Measurements from ENCODE around the gene KCNK5. TPM values are rescaled to one million over a fixed set of nuclear protein-coding genes. Genes with fewer than 3 reads are reported as not detected.

KCNK5 gene
- total RNA-seq, 1 donor from 2014 or later, result not detected

DNA sequence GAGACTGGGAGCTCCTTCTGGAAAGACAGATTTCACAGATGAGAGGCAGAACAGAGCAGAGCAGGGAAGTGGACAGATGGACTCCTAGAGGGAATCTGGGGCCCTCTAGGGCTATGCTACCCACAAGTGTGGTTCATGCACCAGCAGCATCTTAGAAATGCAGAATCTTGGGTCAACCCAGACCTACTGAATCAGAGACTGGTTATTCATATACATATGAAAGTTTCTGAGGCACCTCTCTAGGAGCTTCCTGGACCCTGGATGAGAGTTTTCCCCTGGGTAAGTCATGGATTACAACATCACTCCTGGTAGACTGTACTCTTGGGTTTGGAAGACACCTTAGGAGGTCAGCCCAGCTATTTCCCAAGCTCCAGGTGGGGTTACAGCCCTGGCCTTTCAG, 58.9 kb downstream of the KCNK5 start:
- DNase-seq (ENCODE audit: extremely low spot score, unreplicated experiment), result no peak
- TF ChIP-seq, protein P1, sequence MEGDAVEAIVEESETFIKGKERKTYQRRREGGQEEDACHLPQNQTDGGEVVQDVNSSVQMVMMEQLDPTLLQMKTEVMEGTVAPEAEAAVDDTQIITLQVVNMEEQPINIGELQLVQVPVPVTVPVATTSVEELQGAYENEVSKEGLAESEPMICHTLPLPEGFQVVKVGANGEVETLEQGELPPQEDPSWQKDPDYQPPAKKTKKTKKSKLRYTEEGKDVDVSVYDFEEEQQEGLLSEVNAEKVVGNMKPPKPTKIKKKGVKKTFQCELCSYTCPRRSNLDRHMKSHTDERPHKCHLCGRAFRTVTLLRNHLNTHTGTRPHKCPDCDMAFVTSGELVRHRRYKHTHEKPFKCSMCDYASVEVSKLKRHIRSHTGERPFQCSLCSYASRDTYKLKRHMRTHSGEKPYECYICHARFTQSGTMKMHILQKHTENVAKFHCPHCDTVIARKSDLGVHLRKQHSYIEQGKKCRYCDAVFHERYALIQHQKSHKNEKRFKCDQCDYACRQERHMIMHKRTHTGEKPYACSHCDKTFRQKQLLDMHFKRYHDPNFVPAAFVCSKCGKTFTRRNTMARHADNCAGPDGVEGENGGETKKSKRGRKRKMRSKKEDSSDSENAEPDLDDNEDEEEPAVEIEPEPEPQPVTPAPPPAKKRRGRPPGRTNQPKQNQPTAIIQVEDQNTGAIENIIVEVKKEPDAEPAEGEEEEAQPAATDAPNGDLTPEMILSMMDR (IDR thresholded peaks at IDR 0.05), result no peak
- no peak overlapping the region for H3K4me3 Mint-ChIP-seq (ENCODE audit: unreplicated experiment)
- no peak overlapping the region for H3K27ac Mint-ChIP-seq (ENCODE audit: unreplicated experiment)
- no peaks in the 10 kb centered on the region for H3K4me1 Mint-ChIP-seq (ENCODE audit: unreplicated experiment)
- peaks cover 8% of the 10 kb centered on the region for H3K9me3 Mint-ChIP-seq (ENCODE audit: unreplicated experiment)
- H3K36me3 Mint-ChIP-seq (ENCODE audit: unreplicated experiment), result no peaks in the 10 kb centered on the region
- H3K27me3 Mint-ChIP-seq (ENCODE audit: unreplicated experiment), result peaks cover 3% of the 10 kb centered on the region

DNA sequence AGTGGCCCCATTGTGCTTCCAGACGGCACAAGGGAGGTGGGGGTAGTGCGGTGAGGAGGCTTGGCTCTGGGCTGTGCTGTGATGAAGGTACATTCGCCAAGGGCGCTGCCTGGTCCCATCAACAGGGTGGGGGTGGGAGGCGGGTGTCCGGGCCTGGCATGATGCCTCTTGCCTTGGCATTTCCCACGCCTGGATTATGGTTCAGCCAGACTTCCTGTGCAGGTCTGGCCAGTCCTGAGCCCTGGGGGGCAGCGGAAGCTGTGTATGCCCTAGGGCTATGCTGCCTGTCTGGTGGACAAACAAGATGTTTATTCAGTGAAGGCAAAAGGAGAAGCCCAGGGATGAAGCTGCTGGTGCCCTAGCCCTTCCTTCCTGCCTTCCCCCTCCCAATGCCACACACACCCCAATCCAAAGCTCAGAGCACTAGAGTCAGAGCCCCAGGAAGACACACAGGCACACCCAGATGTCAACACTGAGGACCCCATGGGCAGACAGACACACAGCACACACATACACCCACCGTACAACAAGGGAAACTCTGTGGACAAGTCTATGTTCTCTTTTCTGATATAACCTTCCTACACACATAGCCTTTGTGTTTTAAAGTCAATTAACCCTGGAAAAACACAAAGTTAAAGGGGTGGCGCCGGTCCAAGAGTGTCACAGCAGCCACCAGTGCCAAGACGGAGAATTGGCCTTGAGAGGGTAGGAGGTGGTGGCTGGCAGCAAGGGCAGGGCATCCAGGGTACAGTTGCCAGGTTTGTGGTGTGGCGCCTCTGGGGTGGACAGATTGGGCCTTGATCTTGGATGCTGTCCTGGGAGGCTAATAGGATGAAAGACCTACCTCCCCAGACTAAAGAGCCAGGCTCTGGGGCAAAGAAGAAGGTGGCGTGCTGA, 59.6 kb downstream of the KCNK5 start:
- Mint-ChIP-seq H3K27me3 (ENCODE audit: unreplicated experiment) (peaks cover 8% of the 10 kb centered on the region), H3K4me1 (ENCODE audit: unreplicated experiment) (no peaks in the 10 kb centered on the region), H3K36me3 (ENCODE audit: unreplicated experiment) (no peaks in the 10 kb centered on the region), H3K4me3 (ENCODE audit: unreplicated experiment) (no peak overlapping the region), H3K27ac (ENCODE audit: unreplicated experiment) (no peak overlapping the region), H3K9me3 (ENCODE audit: unreplicated experiment) (peaks cover 8% of the 10 kb centered on the region)
- TF ChIP-seq, protein P1 (IDR thresholded peaks at IDR 0.05), result no peak
- DNase-seq (ENCODE audit: extremely low spot score, unreplicated experiment), result no peak

DNA sequence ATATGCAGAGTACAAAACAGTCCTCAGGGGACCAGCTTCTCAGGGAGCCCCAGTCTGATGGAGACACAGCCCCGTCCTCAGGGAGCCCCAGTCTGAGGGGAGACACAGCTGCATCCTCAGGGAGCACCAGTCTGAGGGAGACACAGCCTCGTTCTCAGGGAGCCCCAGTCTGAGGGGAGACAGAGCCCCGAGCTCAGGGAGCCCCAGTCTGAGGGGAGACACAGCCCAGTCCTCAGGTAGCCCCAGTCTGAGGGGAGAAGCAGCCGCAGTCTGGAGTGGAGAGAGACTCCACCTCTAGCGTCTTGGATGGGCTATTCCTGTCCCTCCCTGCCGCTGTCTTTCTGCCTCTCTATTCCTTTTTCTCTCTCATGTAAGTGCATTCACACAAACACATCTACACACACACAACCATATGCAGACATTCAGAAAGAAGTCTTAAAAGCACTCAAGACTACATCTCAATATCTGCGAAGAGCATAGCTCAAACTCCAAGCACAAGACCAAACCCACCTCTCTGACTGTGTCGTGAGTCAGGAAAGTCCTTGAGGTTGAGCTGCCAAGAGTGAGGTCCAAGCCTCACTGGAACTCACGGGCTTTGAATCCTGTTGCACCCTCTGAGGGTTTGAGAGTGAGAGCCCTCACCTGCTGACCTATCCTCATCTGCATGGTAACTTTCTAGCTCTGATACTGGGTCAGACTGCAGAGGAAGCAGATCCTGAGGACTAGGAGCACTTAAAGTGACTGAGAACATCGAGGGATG, 61.2 kb downstream of the KCNK5 start:
- TF ChIP-seq, protein P1 (IDR thresholded peaks at IDR 0.05), result no peak
- peaks cover 9% of the 10 kb centered on the region for H3K27me3 Mint-ChIP-seq (ENCODE audit: unreplicated experiment)
- DNase-seq (ENCODE audit: extremely low spot score, unreplicated experiment), result no peak
- no peaks in the 10 kb centered on the region for H3K36me3 Mint-ChIP-seq (ENCODE audit: unreplicated experiment)
- H3K4me1 Mint-ChIP-seq (ENCODE audit: unreplicated experiment), result no peaks in the 10 kb centered on the region
- H3K9me3 Mint-ChIP-seq (ENCODE audit: unreplicated experiment), result peaks cover 8% of the 10 kb centered on the region
- H3K4me3 Mint-ChIP-seq (ENCODE audit: unreplicated experiment), result no peak overlapping the region
- no peak overlapping the region for H3K27ac Mint-ChIP-seq (ENCODE audit: unreplicated experiment)

DNA sequence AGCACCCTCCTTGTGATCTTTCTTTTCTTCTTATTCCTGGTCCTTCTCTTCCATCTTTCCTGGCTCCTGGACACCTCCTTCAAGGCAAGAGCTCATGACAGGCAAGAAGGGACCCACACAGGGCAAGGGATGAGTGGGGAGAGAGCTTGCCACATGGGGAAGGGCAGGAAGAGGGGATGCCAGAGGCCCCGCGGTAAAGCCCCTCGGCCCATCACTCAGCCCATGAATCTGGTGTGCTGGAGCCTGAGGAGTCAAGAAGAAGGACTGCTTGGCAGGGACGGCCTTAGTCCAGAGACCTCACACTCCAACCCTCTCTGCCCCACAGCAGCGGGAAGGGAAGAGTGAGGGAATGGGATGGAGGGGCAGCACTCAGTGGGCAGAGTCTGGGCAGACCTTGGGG, 62.0 kb downstream of the KCNK5 start:
- TF ChIP-seq, protein P1 (IDR thresholded peaks at IDR 0.05), result no peak
- DNase-seq (ENCODE audit: extremely low spot score, unreplicated experiment), result no peak
- Mint-ChIP-seq H3K4me1 (ENCODE audit: unreplicated experiment) (no peaks in the 10 kb centered on the region), H3K9me3 (ENCODE audit: unreplicated experiment) (peaks cover 8% of the 10 kb centered on the region), H3K4me3 (ENCODE audit: unreplicated experiment) (no peak overlapping the region), H3K36me3 (ENCODE audit: unreplicated experiment) (no peaks in the 10 kb centered on the region), H3K27me3 (ENCODE audit: unreplicated experiment) (peaks cover 9% of the 10 kb centered on the region), H3K27ac (ENCODE audit: unreplicated experiment) (no peak overlapping the region)

DNA sequence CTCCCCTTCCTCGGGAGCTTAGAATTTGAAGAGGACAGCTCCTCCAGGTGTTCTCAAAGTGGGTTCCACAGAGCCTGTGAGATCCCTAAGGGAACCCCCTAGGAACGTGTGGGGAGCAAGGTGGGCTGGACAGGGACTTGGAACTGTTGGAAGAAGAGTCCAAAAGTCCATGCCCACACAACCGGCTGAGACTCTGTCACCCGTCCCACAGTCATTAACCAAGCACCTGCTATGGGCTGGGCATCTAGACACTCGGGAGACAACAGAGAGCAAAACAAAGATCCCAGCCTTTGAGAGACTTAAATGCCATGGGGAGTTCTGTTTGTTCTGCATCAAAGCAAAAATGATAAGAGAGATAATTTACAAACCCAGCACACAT, 62.4 kb downstream of the KCNK5 start:
- TF ChIP-seq, protein P1 (IDR thresholded peaks at IDR 0.05), result no peak
- Mint-ChIP-seq H3K4me3 (ENCODE audit: unreplicated experiment) (no peak overlapping the region), H3K36me3 (ENCODE audit: unreplicated experiment) (no peaks in the 10 kb centered on the region), H3K4me1 (ENCODE audit: unreplicated experiment) (no peaks in the 10 kb centered on the region), H3K27me3 (ENCODE audit: unreplicated experiment) (peaks cover 9% of the 10 kb centered on the region), H3K9me3 (ENCODE audit: unreplicated experiment) (peaks cover 8% of the 10 kb centered on the region), H3K27ac (ENCODE audit: unreplicated experiment) (no peak overlapping the region)
- no peak for DNase-seq (ENCODE audit: extremely low spot score, unreplicated experiment)

All from osteocyte (in vitro differentiated cells).